HepG2 (cell line): ENCODE measurements around the gene MED15. TPM values are rescaled to one million over a fixed set of nuclear protein-coding genes. Genes with fewer than 3 reads are reported as not detected.

Source experiments
- ATAC-seq: fragments of 200-7000 bp; cut with Tn5 transposase; 3 replicates; pipeline ENCODE4 v1.9.1; 2020; ENCODE audit warnings: mild to moderate bottlenecking, moderate library complexity
- BruUV-seq: library from RNA; stranded (reverse); fragments of 400-500 nt; replicated peaks from 2 replicates; lab custom pipeline; 2021; lab: Mats Ljungman, UMichigan
- CTCF ChIA-PET: fragments of 300-600 bp; formaldehyde crosslinking; extraction: SDS; loops from one replicate; lab custom pipeline; 2021; ENCODE audit warnings: low total read pairs, inconsistent platforms, low intra/inter-chr PET ratio; lab: Yijun Ruan, JAX
- POLR2A ChIA-PET: fragments of 350-600 bp; sonication (Branson Sonifier 250); formaldehyde crosslinking; loops from one replicate; lab custom pipeline; 2020; ENCODE audit warnings: antibody characterized with exemption, inconsistent platforms; lab: Yijun Ruan, JAX
- DNase-seq: peaks from one replicate; pipeline ENCODE4 v3.0.0-alpha.2; 2015; ENCODE audit warnings: low spot score
- FAIRE-seq: peaks from 3 replicates; lab custom pipeline; 2011; peaks lifted over from hg19 to GRCh38; lab: Jason Lieb, UNC
- H2AFZ ChIP-seq: one replicate; pipeline ENCODE4 v1.6.1; 2011; ENCODE audit warnings: low read length, inconsistent platforms
- H3K27ac ChIP-seq: fragments of 300-600 bp; 3 replicates; pipeline ENCODE4 v1.8.0; 2011; ENCODE audit warnings: mixed run types, mild to moderate bottlenecking, mixed read lengths, low read length, inconsistent platforms; ENCODE audit not compliant: insufficient read depth; ENCODE audit errors: extremely low read length
- H3K27me3 ChIP-seq, 2 experiments: fragments of 200-600 bp in 1 of 2; 2 replicates in 1 of 2; 3 replicates in 1 of 2; pipeline versions ENCODE4 v1.6.0 to v1.8.0; 2011; ENCODE audit warnings: low read length in 2 of 2, mild to moderate bottlenecking in 2 of 2, moderate library complexity in 2 of 2, inconsistent platforms in 1 of 2; ENCODE audit not compliant: insufficient read depth in 2 of 2, control insufficient read depth in 1 of 2
- H3K36me3 ChIP-seq, 2 experiments: fragments of 200-600 bp in 1 of 2; replicated peaks in 1 of 2; 2 replicates in 1 of 2; 3 replicates in 1 of 2; pipeline versions ENCODE4 v1.5.1 to v1.8.0; 2011; ENCODE audit warnings: low read length in 2 of 2, inconsistent platforms in 1 of 2; ENCODE audit not compliant: insufficient read depth in 2 of 2, control insufficient read depth in 1 of 2
- H3K4me1 ChIP-seq: 2 replicates; pipeline ENCODE4 v1.5.1; 2012; ENCODE audit warnings: low read length, inconsistent platforms; ENCODE audit not compliant: insufficient read depth
- H3K4me2 ChIP-seq: 2 replicates; pipeline ENCODE4 v1.6.0; 2011; ENCODE audit warnings: low read depth, low read length, inconsistent platforms
- H3K4me3 ChIP-seq, 3 experiments: fragments of 200-600 bp in 1 of 3; sonication (generic), shearing (Covaris generic) in 1 of 3; replicated peaks in 1 of 3; 2 replicates each; pipeline ENCODE4 v1.5.1; 2011 to 2016; ENCODE audit warnings: low read length in 3 of 3, inconsistent platforms in 2 of 3, low read depth in 2 of 3, mild to moderate bottlenecking in 2 of 3, control low read depth in 1 of 3, mixed read lengths in 1 of 3; ENCODE audit not compliant: insufficient read depth in 1 of 3
- H3K79me2 ChIP-seq: one replicate; pipeline ENCODE4 v1.6.1; 2011; ENCODE audit warnings: low read length, inconsistent platforms; ENCODE audit not compliant: insufficient read depth
- H3K9ac ChIP-seq: 2 replicates; pipeline ENCODE4 v1.6.0; 2011; ENCODE audit warnings: mild to moderate bottlenecking, low read depth, low read length, inconsistent platforms; ENCODE audit not compliant: insufficient read depth
- H3K9me3 ChIP-seq: 2 replicates; pipeline ENCODE4 v1.5.1; 2012; ENCODE audit warnings: mild to moderate bottlenecking, low read length
- H4K20me1 ChIP-seq: 2 replicates; pipeline ENCODE4 v1.6.0; 2011; ENCODE audit warnings: inconsistent platforms, mild to moderate bottlenecking, low read length, moderate library complexity; ENCODE audit not compliant: insufficient read depth
- ARNT2 ChIP-seq: sonication (generic); formaldehyde crosslinking; IDR thresholded peaks from 2 replicates; pipeline ENCODE4 v1.8.0; 2022; ENCODE audit warnings: mild to moderate bottlenecking, low read depth, missing genetic modification reagents, moderate library complexity
- EED ChIP-seq: sonication (generic); formaldehyde crosslinking; IDR thresholded peaks from 2 replicates; pipeline ENCODE4 v1.5.0; 2020; ENCODE audit warnings: mild to moderate bottlenecking, missing genetic modification reagents
- HIC2 ChIP-seq: sonication (generic); formaldehyde crosslinking; IDR thresholded peaks from 2 replicates; pipeline ENCODE4 v1.9.0; 2022; ENCODE audit warnings: low read depth, missing genetic modification reagents
- HNRNPL ChIP-seq: fragments of 200-400 bp; formaldehyde crosslinking; IDR thresholded peaks from 2 replicates; pipeline ENCODE4 v1.6.1; 2017; ENCODE audit warnings: mild to moderate bottlenecking, low read depth, low read length
- ISX ChIP-seq: sonication (generic); formaldehyde crosslinking; conservative IDR thresholded peaks from 2 replicates; pipeline ENCODE4 v1.5.0; 2020; ENCODE audit warnings: missing genetic modification reagents
- LCORL ChIP-seq, 2 experiments: fragments of 450-650 bp in 1 of 2; sonication (generic) in 1 of 2; formaldehyde crosslinking in 1 of 2; IDR thresholded peaks; 2 replicates each; pipeline versions ENCODE4 v1.5.0 to v1.6.1; 2017 to 2020; ENCODE audit warnings: antibody characterized with exemption in 1 of 2, missing genetic modification reagents in 1 of 2
- MAZ ChIP-seq, 2 experiments: sonication (generic) in 1 of 2; formaldehyde crosslinking in 1 of 2; IDR thresholded peaks; 2 replicates each; pipeline versions ENCODE4 v1.5.0 to v1.6.1; 2012 to 2020; ENCODE audit warnings: low read depth in 2 of 2, mild to moderate bottlenecking in 2 of 2, borderline replicate concordance in 1 of 2, improper control_type of control experiment in 1 of 2, low read length in 1 of 2, missing genetic modification reagents in 1 of 2, moderate library complexity in 1 of 2
- NFYB ChIP-seq: sonication (generic); formaldehyde crosslinking; IDR thresholded peaks from 2 replicates; pipeline ENCODE4 v1.4.0; 2020; ENCODE audit warnings: missing genetic modification reagents
- SAP130 ChIP-seq: IDR thresholded peaks from 2 replicates; pipeline ENCODE4 v1.6.1; 2016; ENCODE audit warnings: low read depth
- TAF1 ChIP-seq: sonication (generic); formaldehyde crosslinking; IDR thresholded peaks from 2 replicates; pipeline ENCODE4 v1.4.0; 2020; ENCODE audit warnings: missing genetic modification reagents
- ZKSCAN1 ChIP-seq: fragments of 150-350 bp; IDR thresholded peaks from 2 replicates; pipeline ENCODE4 v1.6.1; 2014; ENCODE audit warnings: low read length
- ZNF235 ChIP-seq: sonication (generic); formaldehyde crosslinking; IDR thresholded peaks from 2 replicates; pipeline ENCODE4 v1.8.1; 2023; ENCODE audit warnings: mild to moderate bottlenecking, missing genetic modification reagents, borderline replicate concordance
- ZNF558 ChIP-seq: sonication (generic); formaldehyde crosslinking; IDR thresholded peaks from 2 replicates; pipeline ENCODE4 v1.9.0; 2022; ENCODE audit warnings: mild to moderate bottlenecking, missing genetic modification reagents, borderline replicate concordance
- ZNF644 ChIP-seq: IDR thresholded peaks from 2 replicates; pipeline ENCODE4 v1.6.1; 2016; ENCODE audit warnings: low read depth
- ZNF841 ChIP-seq: sonication (generic); formaldehyde crosslinking; IDR thresholded peaks from 2 replicates; pipeline ENCODE4 v1.8.1; 2023; ENCODE audit warnings: missing genetic modification reagents, borderline replicate concordance
- WGBS: methylation state at CpG from one replicate; pipeline ENCODE4 v1.1.6; 2017; ENCODE audit warnings: low lambda C conversion rate; 5-methylcytosine and 5-hydroxymethylcytosine counted together
- in situ Hi-C: cut with HindIII; loops from 2 replicates; pipeline ENCODE4 v1.10.0; 2017; ENCODE audit warnings: low pct_unique_long_range_greater_than_20kb; ENCODE audit not compliant: extremely low pct_ligation_motif_present
- intact Hi-C: fragments of 100-400 bp; cut with micrococcal nuclease; formaldehyde crosslinking; loops from one replicate; pipeline ENCODE4 v1.10.0; 2022; ENCODE audit not compliant: unreplicated experiment
- polyA plus RNA-seq, 8 experiments: library from polyadenylated mRNA; depleted of rRNA in 3 of 8; stranded (reverse) in 7 of 8; unstranded in 1 of 8; fragments of >200 nt; fragmentation: Illumina TruSeq in 4 of 8; extraction: Trizol in 4 of 8; gene quantifications; 2 replicates each; pipeline versions ENCODE4 v1.2.1 to v1.2.3, GENCODE V29; 2011 to 2016; ENCODE audit warnings: low read depth in 4 of 8, missing spikeins in 1 of 8, mixed read lengths in 1 of 8; ENCODE audit not compliant: insufficient read depth in 1 of 8
- total RNA-seq, 5 experiments: library from RNA; depleted of rRNA; stranded (reverse); fragments of >200 nt; fragmentation: Illumina TruSeq; extraction: Trizol; gene quantifications; 2 replicates each; pipeline ENCODE4 v1.2.3, GENCODE V29; 2016; ENCODE audit warnings: low read depth in 1 of 5
- TF ChIP-seq, protein P1 (sequence below): sonication (generic); formaldehyde crosslinking; conservative IDR thresholded peaks from 2 replicates; pipeline ENCODE4 v1.8.0; 2022; ENCODE audit warnings: mild to moderate bottlenecking, moderate library complexity, missing genetic modification reagents
- TF ChIP-seq, protein P2 (sequence below): IDR thresholded peaks from 2 replicates; pipeline ENCODE4 v1.6.1; 2012; ENCODE audit warnings: inconsistent platforms

MED15 gene
- total and polyA plus RNA-seq, 2 of the 13 experiments (the other 11 are each of a cell fraction or from before 2014, with no cell fraction given) = 14.3 to 27.0 TPM

GRCh38 chr22:20494978-20495860, 12.2 kb upstream of the MED15 start, which contains the start of gene KLHL22:
KLHL22 (minus strand) TSS chr22:20495795; CDS start chr22:20489211, 6,584 bp downstream.
- Histone ChIP-seq H3K36me3 (no peaks in the 10 kb centered on the region; a peak in 1 of 5 replicates), H3K27me3 (no peaks in the 10 kb centered on the region; a peak in 1 of 5 replicates), H3K27ac (peak within 1 kb of the TSS; percentile 81), H2AFZ (peak within 1 kb of the TSS; percentile 83), H3K4me3 (peak within 1 kb of the TSS; percentile 69 to 88 (median 76)), H3K9me3 (no peaks in the 10 kb centered on the region), H3K4me1 (peaks cover 40% of the 10 kb centered on the region), H3K79me2 (peaks cover 23% of the 10 kb centered on the region), H3K9ac (peak within 1 kb of the TSS; percentile 94), H4K20me1 (no peaks in the 10 kb centered on the region), H3K4me2 (peak within 1 kb of the TSS; percentile 100)
- peak; percentile 26 for DNase-seq
- 10% methylated on average over 2 of the region's 108 CpGs for WGBS
- FAIRE-seq = no peak
- POLR2A ChIA-PET = interaction anchor here (0.6 to 1.4 kb wide), 3 partner anchors 13 to 176 kb away, joined by 3 read pairs; partner anchors contain the start of gene DGCR6L
- CTCF ChIA-PET = interaction anchor here (1.9 kb wide), 1 partner anchor 77 kb away, joined by 7 read pairs; no protein-coding TSS in a partner anchor
- ATAC-seq = peak; percentile 14
- no TSS peak for BruUV-seq
- in situ Hi-C loops (no loop called here), intact Hi-C loops (loop anchor here (10.0 kb wide), 1 partner anchor 70 kb away; no protein-coding TSS in a partner anchor)
- TF ChIP-seq, protein P1, sequence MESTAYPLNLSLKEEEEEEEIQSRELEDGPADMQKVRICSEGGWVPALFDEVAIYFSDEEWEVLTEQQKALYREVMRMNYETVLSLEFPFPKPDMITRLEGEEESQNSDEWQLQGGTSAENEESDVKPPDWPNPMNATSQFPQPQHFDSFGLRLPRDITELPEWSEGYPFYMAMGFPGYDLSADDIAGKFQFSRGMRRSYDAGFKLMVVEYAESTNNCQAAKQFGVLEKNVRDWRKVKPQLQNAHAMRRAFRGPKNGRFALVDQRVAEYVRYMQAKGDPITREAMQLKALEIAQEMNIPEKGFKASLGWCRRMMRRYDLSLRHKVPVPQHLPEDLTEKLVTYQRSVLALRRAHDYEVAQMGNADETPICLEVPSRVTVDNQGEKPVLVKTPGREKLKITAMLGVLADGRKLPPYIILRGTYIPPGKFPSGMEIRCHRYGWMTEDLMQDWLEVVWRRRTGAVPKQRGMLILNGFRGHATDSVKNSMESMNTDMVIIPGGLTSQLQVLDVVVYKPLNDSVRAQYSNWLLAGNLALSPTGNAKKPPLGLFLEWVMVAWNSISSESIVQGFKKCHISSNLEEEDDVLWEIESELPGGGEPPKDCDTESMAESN (CRISPR knock-in tag) = 0 out of 2 replicates have a peak, but pooled peaks have one; percentile 27
- peak; percentile 18; the same call in 1 of the 2 replicates for TF ChIP-seq TAF1 (CRISPR knock-in tag)
- no peak for TF ChIP-seq MAZ (IDR thresholded peaks at IDR 0.05; ENCODE audit: borderline replicate concordance, low read depth, low read length)
- TF ChIP-seq MAZ (CRISPR knock-in tag; IDR thresholded peaks at IDR 0.05; ENCODE audit: low read depth) = peak; percentile 74
- 0 out of 2 replicates have a peak, but pooled peaks have one; percentile 29 for TF ChIP-seq ISX
- TF ChIP-seq LCORL (IDR thresholded peaks at IDR 0.05) = no peak
- TF ChIP-seq LCORL (CRISPR knock-in tag; IDR thresholded peaks at IDR 0.05) = no peak
- TF ChIP-seq, protein P2, sequence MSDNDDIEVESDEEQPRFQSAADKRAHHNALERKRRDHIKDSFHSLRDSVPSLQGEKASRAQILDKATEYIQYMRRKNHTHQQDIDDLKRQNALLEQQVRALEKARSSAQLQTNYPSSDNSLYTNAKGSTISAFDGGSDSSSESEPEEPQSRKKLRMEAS = peak; percentile 83
- TF ChIP-seq ZNF558 (CRISPR knock-in tag) = peak; percentile 45; the same call in 1 of the 2 replicates
- no peak for TF ChIP-seq ZNF235 (CRISPR knock-in tag)
- TF ChIP-seq ZKSCAN1 = no peak
- TF ChIP-seq ZNF644 (CRISPR knock-in tag) = no peak
- TF ChIP-seq EED = peak; percentile 53; the same call in 1 of the 2 replicates
- TF ChIP-seq ARNT2 (CRISPR knock-in tag) = peak; percentile 48
- TF ChIP-seq NFYB (CRISPR knock-in tag) = no peak
- peak; percentile 8; the same call in 1 of the 2 replicates for TF ChIP-seq SAP130 (CRISPR knock-in tag)
- TF ChIP-seq ZNF841 = peak; percentile 63; the same call in 1 of the 2 replicates
- peak; percentile 24; the same call in 1 of the 2 replicates for TF ChIP-seq HIC2 (CRISPR knock-in tag)
- TF ChIP-seq HNRNPL = 0 out of 2 replicates have a peak, but pooled peaks have one; percentile 59
